Stimulated activated CD4-positive, alpha-beta T cell treated with anti-CD3 and anti-CD28 coated beads, Interleukin-1b, Interleukin-23, amount 100 ng/mL, for 1 hour (primary cell): ENCODE data around the gene GMPPA.

Experiments
- DNase-seq, 2 donors: peaks; one replicate each; pipeline ENCODE4 v3.0.0-alpha.2; 2020; ENCODE audit warnings: low read depth in 2 of 2

GMPPA gene

GRCh38 chr2:219468410-219469185 lies 30.1 kb upstream of the GMPPA start:
- DNase-seq = no peak

- DNase-seq = no peak
Observed at GRCh38 chr2:219469186-219469724, 29.4 kb upstream of the GMPPA start.

GRCh38 chr2:219470429-219470828 lies 28.3 kb upstream of the GMPPA start:
- DNase-seq = no peak

GRCh38 chr2:219471476-219472371 lies 27.0 kb upstream of the GMPPA start:
- no peak for DNase-seq

GRCh38 chr2:219472629-219473187 lies 26.0 kb upstream of the GMPPA start:
- no peak for DNase-seq

GRCh38 chr2:219473511-219473910 lies 25.2 kb upstream of the GMPPA start:
- DNase-seq = no peak

- DNase-seq = no peak
Observed at GRCh38 chr2:219474285-219475060, 24.2 kb upstream of the GMPPA start.

GRCh38 chr2:219475278-219475677 lies 23.4 kb upstream of the GMPPA start:
- no peak for DNase-seq

- peak in 1 of 2 donors; percentile 47 for DNase-seq
Observed at GRCh38 chr2:219475697-219476651, 22.7 kb upstream of the GMPPA start.

GRCh38 chr2:219476652-219477151 lies 22.0 kb upstream of the GMPPA start:
- no peak for DNase-seq

GRCh38 chr2:219477179-219477578 lies 21.5 kb upstream of the GMPPA start:
- no peak for DNase-seq

- DNase-seq = no peak
Observed at GRCh38 chr2:219477815-219478214, 20.9 kb upstream of the GMPPA start.

GRCh38 chr2:219478916-219479315 lies 19.8 kb upstream of the GMPPA start:
- DNase-seq = no peak

GRCh38 chr2:219480004-219480403 lies 18.7 kb upstream of the GMPPA start:
- no peak for DNase-seq

GRCh38 chr2:219482674-219483405 lies 15.9 kb upstream of the GMPPA start:
- no peak for DNase-seq

- DNase-seq = no peak
Observed at GRCh38 chr2:219483451-219484342, 15.0 kb upstream of the GMPPA start.

- no peak for DNase-seq
Observed at GRCh38 chr2:219484343-219485200, 14.1 kb upstream of the GMPPA start.
